ENCODE data around the gene FFAR2.
"Not testable (repeated sequence)": the region's sequence is repeated elsewhere in the genome, so short reads cannot be mapped to it uniquely, and the experiment has no call there.

FFAR2 gene

GRCh38 chr19:35400773-35401100 is 47.3 kb upstream of the FFAR2 start:
- no peak for TF ChIP-seq CTCF (IDR thresholded peaks at IDR 0.05; ENCODE audit: poor library complexity, severe bottlenecking)
- H3K36me3 ChIP-seq (ENCODE audit: low read depth): no peaks in the 10 kb centered on the region
- no peak overlapping the region for H3K27ac ChIP-seq (ENCODE audit: poor library complexity, severe bottlenecking)
- DNase-seq (ENCODE audit: low spot score) (peak; percentile 13), ATAC-seq (ENCODE audit: low read depth) (no peak)
- no peaks in the 10 kb centered on the region for H3K27me3 ChIP-seq (ENCODE audit: insufficient read depth, poor library complexity, severe bottlenecking)
- peaks cover 3% of the 10 kb centered on the region for H3K4me1 ChIP-seq (ENCODE audit: insufficient read depth, poor library complexity, severe bottlenecking)
- no peak overlapping the region for H3K4me3 ChIP-seq (ENCODE audit: severe bottlenecking)
- no peaks in the 10 kb centered on the region for H3K9me3 ChIP-seq (ENCODE audit: severe bottlenecking)

- H3K27me3 ChIP-seq (ENCODE audit: insufficient read depth, poor library complexity, severe bottlenecking); H3K27ac ChIP-seq (ENCODE audit: poor library complexity, severe bottlenecking); H3K9me3 ChIP-seq (ENCODE audit: severe bottlenecking); H3K4me3 ChIP-seq (ENCODE audit: severe bottlenecking); ATAC-seq (ENCODE audit: low read depth); H3K36me3 ChIP-seq (ENCODE audit: low read depth); DNase-seq (ENCODE audit: low spot score); H3K4me1 ChIP-seq (ENCODE audit: insufficient read depth, poor library complexity, severe bottlenecking): not testable (repeated sequence)
Measured at GRCh38 chr19:35401416-35401815, 46.6 kb upstream of the FFAR2 start.

DNA sequence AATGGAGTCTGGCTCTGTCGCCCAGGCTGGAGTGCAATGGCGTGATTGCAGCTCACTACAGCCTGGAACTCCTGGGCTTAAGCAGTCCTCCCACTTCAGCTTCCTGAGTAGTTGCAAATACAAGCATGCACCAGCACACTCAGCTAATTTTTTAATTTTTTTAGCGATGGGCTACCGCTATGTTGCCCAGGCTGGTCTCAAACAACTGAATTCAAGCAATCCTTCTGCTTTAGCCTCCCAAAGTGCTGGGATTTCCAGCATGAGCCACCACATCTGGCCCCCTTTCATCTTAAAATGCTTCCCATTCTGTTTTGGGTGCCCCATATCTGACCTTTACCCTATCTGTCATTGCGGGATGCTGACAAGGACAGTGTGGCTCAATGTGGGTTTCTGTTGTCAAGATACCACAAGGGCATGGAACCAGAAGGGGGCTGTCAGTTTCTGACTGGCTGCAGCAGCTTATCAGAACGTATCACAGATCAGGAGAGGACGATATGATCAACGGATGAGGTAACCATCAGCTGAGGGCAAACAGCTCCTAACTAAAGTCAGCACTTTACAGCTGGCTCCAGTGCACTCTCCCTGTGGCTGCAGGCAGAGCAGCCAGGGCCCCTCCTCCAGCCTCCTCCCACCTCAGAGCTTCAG is 44.8 kb upstream of the FFAR2 start:
- no peak for TF ChIP-seq CTCF (IDR thresholded peaks at IDR 0.05; ENCODE audit: poor library complexity, severe bottlenecking)
- Histone ChIP-seq H3K27me3 (ENCODE audit: insufficient read depth, poor library complexity, severe bottlenecking) (no peaks in the 10 kb centered on the region), H3K4me3 (ENCODE audit: severe bottlenecking) (no peak overlapping the region), H3K27ac (ENCODE audit: poor library complexity, severe bottlenecking) (no peak overlapping the region), H3K4me1 (ENCODE audit: insufficient read depth, poor library complexity, severe bottlenecking) (peaks cover 3% of the 10 kb centered on the region), H3K36me3 (ENCODE audit: low read depth) (no peaks in the 10 kb centered on the region), H3K9me3 (ENCODE audit: severe bottlenecking) (no peaks in the 10 kb centered on the region)
- ATAC-seq (ENCODE audit: low read depth) (no peak), DNase-seq (ENCODE audit: low spot score) (no peak)

DNA sequence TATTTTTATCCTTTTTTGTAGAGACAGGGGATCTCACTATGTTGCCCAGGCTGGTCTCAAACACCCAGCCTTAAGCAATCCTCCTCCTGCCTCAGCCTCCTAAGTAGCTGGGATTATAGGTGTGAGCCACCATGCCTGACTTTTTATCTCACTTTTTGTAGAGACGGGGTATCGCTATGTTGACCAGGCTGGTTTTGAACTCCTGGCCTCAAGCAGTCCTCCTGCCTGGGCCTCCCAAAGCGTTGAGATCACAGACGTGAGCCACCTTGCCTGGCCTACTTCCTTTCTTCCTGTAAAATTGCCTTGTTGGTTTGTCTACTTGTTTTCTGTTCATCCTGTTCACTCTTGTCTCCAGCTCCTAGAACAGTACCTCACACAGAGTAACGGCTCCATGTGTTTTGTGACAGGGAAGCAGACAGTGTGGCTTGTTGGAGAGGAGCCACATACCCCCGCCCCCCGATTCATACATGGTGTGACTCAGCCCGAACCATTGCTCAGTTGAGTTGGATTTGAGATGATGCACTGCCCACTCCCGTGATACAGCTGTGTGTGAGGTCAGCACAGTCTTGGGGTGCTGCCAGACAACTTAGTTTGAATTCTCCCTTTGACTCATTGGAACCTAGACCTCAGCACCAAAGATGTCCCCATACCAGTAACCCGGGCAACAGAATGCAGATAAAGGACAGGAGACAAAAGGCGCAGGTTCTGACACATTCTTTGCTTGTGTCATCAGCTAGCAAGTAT is 43.0 kb upstream of the FFAR2 start:
- no peak overlapping the region for H3K4me3 ChIP-seq (ENCODE audit: severe bottlenecking)
- no peaks in the 10 kb centered on the region for H3K9me3 ChIP-seq (ENCODE audit: severe bottlenecking)
- no peak for TF ChIP-seq CTCF (IDR thresholded peaks at IDR 0.05; ENCODE audit: poor library complexity, severe bottlenecking)
- H3K4me1 ChIP-seq (ENCODE audit: insufficient read depth, poor library complexity, severe bottlenecking): peaks cover 3% of the 10 kb centered on the region
- no peaks in the 10 kb centered on the region for H3K36me3 ChIP-seq (ENCODE audit: low read depth)
- H3K27ac ChIP-seq (ENCODE audit: poor library complexity, severe bottlenecking): no peak overlapping the region
- DNase-seq (ENCODE audit: low spot score) (peak; percentile 72), ATAC-seq (ENCODE audit: low read depth) (peak; percentile 90)
- H3K27me3 ChIP-seq (ENCODE audit: insufficient read depth, poor library complexity, severe bottlenecking): peaks cover 12% of the 10 kb centered on the region

GRCh38 chr19:35407619-35408018 is 40.4 kb upstream of the FFAR2 start:
- no peak overlapping the region for H3K4me3 ChIP-seq (ENCODE audit: severe bottlenecking)
- DNase-seq (ENCODE audit: low spot score): no peak
- H3K36me3 ChIP-seq (ENCODE audit: low read depth): no peaks in the 10 kb centered on the region
- ATAC-seq (ENCODE audit: low read depth): no peak
- TF ChIP-seq CTCF (IDR thresholded peaks at IDR 0.05; ENCODE audit: poor library complexity, severe bottlenecking): no peak
- H3K4me1 ChIP-seq (ENCODE audit: insufficient read depth, poor library complexity, severe bottlenecking): peaks cover 3% of the 10 kb centered on the region
- no peaks in the 10 kb centered on the region for H3K9me3 ChIP-seq (ENCODE audit: severe bottlenecking)
- H3K27me3 ChIP-seq (ENCODE audit: insufficient read depth, poor library complexity, severe bottlenecking): peaks cover 21% of the 10 kb centered on the region
- no peak overlapping the region for H3K27ac ChIP-seq (ENCODE audit: poor library complexity, severe bottlenecking)
